GM23338 (cell line): ENCODE measurements around the gene PRMT9. TPM values are rescaled to one million over a fixed set of nuclear protein-coding genes. Genes with fewer than 3 reads are reported as not detected.
A peak's percentile ranks its signal among the peaks of the same experiment; 100 is the strongest.

ENCODE experiments used
- ATAC-seq: fragments of 200-7000 bp; cut with Tn5 transposase; 3 replicates; pipeline ENCODE4 v1.9.1; 2020
- DNase-seq: peaks from one replicate; pipeline ENCODE4 v3.0.0-alpha.2; 2015; ENCODE audit warnings: low spot score
- H2AFZ ChIP-seq: fragments of 200-600 bp; sonication (generic); 2 replicates; pipeline ENCODE4 v1.8.0; 2016; ENCODE audit warnings: antibody characterized with exemption, mild to moderate bottlenecking, moderate library complexity
- H3F3A ChIP-seq: fragments of 200-600 bp; sonication (generic); replicated peaks from 2 replicates; pipeline ENCODE4 v1.8.0; 2017; ENCODE audit warnings: antibody characterized with exemption, mixed run types, low read depth
- H3K27ac ChIP-seq: fragments of 200-600 bp; sonication (generic); 2 replicates; pipeline ENCODE4 v1.6.1; 2016; ENCODE audit warnings: low read depth
- H3K27me3 ChIP-seq: fragments of 200-600 bp; sonication (generic); 2 replicates; pipeline ENCODE4 v1.8.0; 2016; ENCODE audit warnings: mild to moderate bottlenecking, mixed run types, moderate library complexity; ENCODE audit not compliant: insufficient read depth
- H3K36me3 ChIP-seq: fragments of 200-600 bp; sonication (generic); 2 replicates; pipeline ENCODE4 v1.8.0; 2016; ENCODE audit warnings: mild to moderate bottlenecking; ENCODE audit not compliant: insufficient read depth
- H3K4me1 ChIP-seq: fragments of 200-600 bp; sonication (generic); 2 replicates; pipeline ENCODE4 v1.8.0; 2016; ENCODE audit warnings: mild to moderate bottlenecking, moderate library complexity; ENCODE audit not compliant: insufficient read depth
- H3K4me2 ChIP-seq: fragments of 200-600 bp; sonication (generic); 2 replicates; pipeline ENCODE4 v1.7.1; 2017; ENCODE audit warnings: mixed run types
- H3K4me3 ChIP-seq: fragments of 200-600 bp; sonication (generic); 2 replicates; pipeline ENCODE4 v1.6.1; 2016; ENCODE audit warnings: mixed run types
- H3K79me2 ChIP-seq: fragments of 200-600 bp; sonication (generic); replicated peaks from 2 replicates; pipeline ENCODE4 v1.8.0; 2017; ENCODE audit warnings: mild to moderate bottlenecking; ENCODE audit not compliant: insufficient read depth
- H3K9me2 ChIP-seq: fragments of 200-600 bp; sonication (generic); 2 replicates; pipeline ENCODE4 v1.8.0; 2017; ENCODE audit not compliant: insufficient read depth
- H4K20me1 ChIP-seq: fragments of 200-600 bp; sonication (generic); replicated peaks from 2 replicates; pipeline ENCODE4 v1.8.0; 2017; ENCODE audit warnings: mild to moderate bottlenecking; ENCODE audit not compliant: insufficient read depth
- H3K27ac Mint-ChIP-seq: 2 replicates; pipeline ENCODE4 v1.8.0; 2020; ENCODE audit warnings: inconsistent platforms, mild to moderate bottlenecking, moderate library complexity, mixed read lengths
- H3K27me3 Mint-ChIP-seq: 3 replicates; pipeline ENCODE4 v1.8.0; 2022; ENCODE audit warnings: low read depth, mild to moderate bottlenecking, moderate library complexity, mixed read lengths, inconsistent platforms; ENCODE audit not compliant: insufficient read depth, poor library complexity
- H3K36me3 Mint-ChIP-seq: 3 replicates; pipeline ENCODE4 v1.8.0; 2021; ENCODE audit warnings: low read depth, mild to moderate bottlenecking, inconsistent platforms, moderate library complexity, mixed read lengths
- H3K4me1 Mint-ChIP-seq: 3 replicates; pipeline ENCODE4 v1.8.0; 2020; ENCODE audit warnings: mild to moderate bottlenecking, inconsistent platforms, mixed read lengths
- H3K4me3 Mint-ChIP-seq: 3 replicates; pipeline ENCODE4 v1.8.0; 2021; ENCODE audit warnings: moderate library complexity, mild to moderate bottlenecking, inconsistent platforms, mixed read lengths
- H3K9me3 Mint-ChIP-seq: 3 replicates; pipeline ENCODE4 v1.8.0; 2020; ENCODE audit warnings: moderate library complexity, mild to moderate bottlenecking, inconsistent platforms, mixed read lengths
- CTCF ChIP-seq, 2 experiments: fragments of 200-600 bp in 1 of 2; sonication (generic) in 1 of 2; conservative IDR thresholded peaks; 2 replicates each; pipeline versions ENCODE4 v1.5.1 to v1.6.1; 2016 to 2017; ENCODE audit warnings: antibody characterized with exemption in 2 of 2, low read depth in 2 of 2, mild to moderate bottlenecking in 2 of 2, moderate library complexity in 1 of 2
- ETS1 ChIP-seq: IDR thresholded peaks from 2 replicates; pipeline ENCODE4 v1.6.1; 2016; ENCODE audit warnings: antibody characterized with exemption
- EZH2 ChIP-seq: fragments of 200-600 bp; sonication (generic); IDR thresholded peaks from one replicate; pipeline ENCODE4 v1.8.0; 2017; ENCODE audit warnings: antibody characterized with exemption, mild to moderate bottlenecking, low read depth; ENCODE audit not compliant: unreplicated experiment
- EZH2phosphoT487 ChIP-seq: fragments of 200-600 bp; sonication (generic); IDR thresholded peaks from one replicate; pipeline ENCODE4 v1.8.1; 2018; ENCODE audit warnings: antibody characterized with exemption; ENCODE audit not compliant: unreplicated experiment
- JUNB ChIP-seq: IDR thresholded peaks from one replicate; pipeline ENCODE4 v1.6.1; 2016; ENCODE audit warnings: antibody characterized with exemption; ENCODE audit not compliant: unreplicated experiment
- POLR2AphosphoS5 ChIP-seq: IDR thresholded peaks from 2 replicates; pipeline ENCODE4 v1.6.1; 2016; ENCODE audit warnings: antibody characterized with exemption, low read depth
- ZNF114 ChIP-seq: fragments of 250-450 bp; sonication (Bioruptor Pico); IDR thresholded peaks from 2 replicates; pipeline ENCODE4 v1.5.0; 2020; ENCODE audit warnings: mild to moderate bottlenecking, moderate library complexity
- ZNF331 ChIP-seq: fragments of 250-450 bp; sonication (Bioruptor Pico); IDR thresholded peaks from 2 replicates; pipeline ENCODE4 v1.5.0; 2020; ENCODE audit warnings: low read depth, mild to moderate bottlenecking, moderate library complexity
- ZNF462 ChIP-seq: fragments of 250-450 bp; sonication (Bioruptor Pico); IDR thresholded peaks from 2 replicates; pipeline ENCODE4 v1.5.0; 2020; ENCODE audit warnings: mild to moderate bottlenecking, moderate library complexity
- polyA plus RNA-seq: library from polyadenylated mRNA; unstranded; fragments of >200 nt; fragmentation: Nextera tagmentation; extraction: Ambion mirVana; gene quantifications from 2 replicates; pipeline ENCODE4 v1.2.1, GENCODE V29; 2016
- total RNA-seq: library from RNA; depleted of rRNA; stranded (reverse); fragments of >200 nt; shearing (Covaris generic); gene quantifications from 2 replicates; pipeline ENCODE4 v1.2.3, GENCODE V29; 2014

Gene PRMT9
- total and polyA plus RNA-seq, 2 experiments from 2014 or later, result 7.6 to 11.2 TPM

- H3K4me2 ChIP-seq, result peak within 1 kb of the TSS; percentile 93
- TF ChIP-seq ZNF331 (CRISPR knock-in tag) (no peak), POLR2AphosphoS5 (peak; percentile 92), ETS1 (no peak), ZNF114 (CRISPR knock-in tag) (0 out of 2 replicates have a peak, but pooled peaks have one; percentile 7)
- H3K4me3 Mint-ChIP-seq, result peak within 1 kb of the TSS; percentile 94
- peak within 1 kb of the TSS; percentile 97 for H3K27ac Mint-ChIP-seq
- H3K27me3 ChIP-seq, result no peaks in the 10 kb centered on the region
- peak within 1 kb of the TSS; percentile 79; the same call in 1 of the 2 replicates for H2AFZ ChIP-seq
- H4K20me1 ChIP-seq, result peaks cover 13% of the 10 kb centered on the region
- peaks cover 4% of the 10 kb centered on the region for H3K27me3 Mint-ChIP-seq
- H3K79me2 ChIP-seq, result peaks cover 48% of the 10 kb centered on the region
- DNase-seq (peak; percentile 98), ATAC-seq (peak; percentile 98)
- H3K9me3 Mint-ChIP-seq, result no peaks in the 10 kb centered on the region
- peak within 1 kb of the TSS; percentile 93 for H3K27ac ChIP-seq
- no peaks in the 10 kb centered on the region for H3K36me3 ChIP-seq
- no peaks in the 10 kb centered on the region for H3K9me2 ChIP-seq
- H3K4me1 Mint-ChIP-seq, result peaks cover 24% of the 10 kb centered on the region
- H3F3A ChIP-seq, result no peaks in the 10 kb centered on the region
- peak within 1 kb of the TSS; percentile 98 for H3K4me3 ChIP-seq
- H3K36me3 Mint-ChIP-seq, result peaks cover 15% of the 10 kb centered on the region
- peaks cover 12% of the 10 kb centered on the region for H3K4me1 ChIP-seq
Measured at GRCh38 chr4:147617173-147617840, 66.7 kb downstream of the PRMT9 start, which contains the start of gene TMEM184C. TSS of gene TMEM184C (plus strand) at chr4:147617397. CDS start at chr4:147617957, 560 bp downstream.

- no peaks in the 10 kb centered on the region for H3K9me3 Mint-ChIP-seq
- Histone ChIP-seq H3F3A (no peaks in the 10 kb centered on the region), H3K4me3 (peak overlapping the region; percentile 98), H3K27me3 (no peaks in the 10 kb centered on the region), H3K36me3 (no peaks in the 10 kb centered on the region), H2AFZ (peak overlapping the region; percentile 66; the same call in 1 of the 2 replicates), H3K9me2 (no peaks in the 10 kb centered on the region), H3K4me1 (peaks cover 12% of the 10 kb centered on the region), H4K20me1 (peaks cover 13% of the 10 kb centered on the region), H3K79me2 (peaks cover 43% of the 10 kb centered on the region), H3K4me2 (peak overlapping the region; percentile 79), H3K27ac (0 out of 2 replicates have a peak overlapping the region, but pooled peaks have one; percentile 0)
- DNase-seq, result no peak
- peak overlapping the region; percentile 94 for H3K4me3 Mint-ChIP-seq
- ATAC-seq, result peak; percentile 24
- H3K27ac Mint-ChIP-seq, result peak overlapping the region; percentile 97
- H3K4me1 Mint-ChIP-seq, result peaks cover 27% of the 10 kb centered on the region
- H3K27me3 Mint-ChIP-seq, result peaks cover 4% of the 10 kb centered on the region
- H3K36me3 Mint-ChIP-seq, result peaks cover 15% of the 10 kb centered on the region
- TF ChIP-seq JUNB, result no peak
- TF ChIP-seq EZH2, result no peak
- no peak for TF ChIP-seq CTCF (conservative IDR thresholded peaks at IDR 0.05; ENCODE audit: low read depth in 2 of 2)
- no peak for TF ChIP-seq EZH2phosphoT487
- no peak for TF ChIP-seq ZNF462 (CRISPR knock-in tag)
Measured at GRCh38 chr4:147616849-147617172, 67.2 kb downstream of the PRMT9 start.
